GM12872 (cell line): Measurements from ENCODE around the gene COA1.

Experiments used
- CTCF ChIP-seq: IDR thresholded peaks from 3 replicates; pipeline ENCODE4 v1.5.1; 2011; ENCODE audit warnings: low read depth, mild to moderate bottlenecking, low read length, moderate library complexity; ENCODE audit not compliant: insufficient read depth

The COA1 gene

GRCh38 chr7:43693687-43694398, 35.5 kb downstream of the COA1 start:
- no peak for TF ChIP-seq CTCF

GRCh38 chr7:43692582-43693373, 36.5 kb downstream of the COA1 start:
- no peak for TF ChIP-seq CTCF

- TF ChIP-seq CTCF = no peak
Observed at GRCh38 chr7:43691611-43692010, 37.7 kb downstream of the COA1 start.

GRCh38 chr7:43689115-43689514, 40.2 kb downstream of the COA1 start:
- no peak for TF ChIP-seq CTCF

GRCh38 chr7:43686991-43687390, 42.3 kb downstream of the COA1 start:
- TF ChIP-seq CTCF = no peak

GRCh38 chr7:43680736-43681135, 48.6 kb downstream of the COA1 start:
- TF ChIP-seq CTCF = no peak

GRCh38 chr7:43679210-43680068, 49.9 kb downstream of the COA1 start:
- TF ChIP-seq CTCF = no peak
